Erythroblast (primary cell): Measurements from ENCODE around the gene MIA3.

Source experiments
- GATA1 ChIP-seq: IDR thresholded peaks from 2 replicates; pipeline ENCODE4 v1.6.1; 2011; ENCODE audit warnings: low read depth, mild to moderate bottlenecking, control low read depth, low read length, moderate library complexity
- POLR2A ChIP-seq: IDR thresholded peaks from 2 replicates; pipeline ENCODE4 v1.6.1; 2011; ENCODE audit warnings: mild to moderate bottlenecking, low read length

GRCh38 chr1:222631611-222632208 lies 13.8 kb downstream of the MIA3 start:
- no peak for TF ChIP-seq POLR2A
- TF ChIP-seq GATA1: no peak
